ENCODE measurements around the gene PCDH9. TPM values are rescaled to one million over a fixed set of nuclear protein-coding genes. Genes with fewer than 3 reads are reported as not detected.

The PCDH9 gene
- total and polyA plus RNA-seq, 11 donors = 3.0 to 39.6 (median 21.6) TPM

GRCh38 chr13:66803808-66804456 lies 426.2 kb downstream of the PCDH9 start:
- H3K4me3 ChIP-seq = no peak overlapping the region
- H3K4me1 ChIP-seq = peaks cover 0 to 22% (median 2%) of the 10 kb centered on the region in 12 donors
- H3K9me3 ChIP-seq = no peaks in the 10 kb centered on the region
- no peaks in the 10 kb centered on the region for H3K36me3 ChIP-seq
- H3K27me3 ChIP-seq = no peaks in the 10 kb centered on the region
- intact Hi-C loops (cut with DNase I) = no loop called here
- DNase-seq = no peak
- no peak for TF ChIP-seq CTCF (IDR thresholded peaks at IDR 0.05)
- no peak for TF ChIP-seq POLR2A (IDR thresholded peaks at IDR 0.05)
- H3K27ac ChIP-seq = no peak overlapping the region
- no peak for ATAC-seq
- 68 to 88% (median 83%) methylated on average over 1 of the region's 1 CpG for WGBS, 4 donors

GRCh38 chr13:66803013-66803807 lies 426.9 kb downstream of the PCDH9 start:
- 80 to 86% (median 84%) methylated on average over 5 of the region's 5 CpGs for WGBS, 4 donors
- DNase-seq (no peak), ATAC-seq (no peak)
- intact Hi-C loops (cut with DNase I) = no loop called here
- H3K4me3 ChIP-seq = no peak overlapping the region
- H3K4me1 ChIP-seq = peaks cover 0 to 22% (median 2%) of the 10 kb centered on the region in 12 donors
- no peaks in the 10 kb centered on the region for H3K9me3 ChIP-seq
- TF ChIP-seq CTCF (IDR thresholded peaks at IDR 0.05) = no peak
- no peak for TF ChIP-seq POLR2A (IDR thresholded peaks at IDR 0.05)
- H3K27me3 ChIP-seq = no peaks in the 10 kb centered on the region
- H3K27ac ChIP-seq = no peak overlapping the region
- H3K36me3 ChIP-seq = no peaks in the 10 kb centered on the region

GRCh38 chr13:66795636-66796035 lies 434.5 kb downstream of the PCDH9 start:
- no peak for DNase-seq
- 35 to 93% (median 81%) methylated on average over 2 of the region's 2 CpGs for WGBS, 4 donors
- TF ChIP-seq POLR2A (IDR thresholded peaks at IDR 0.05) (no peak), CTCF (IDR thresholded peaks at IDR 0.05) (no peak)

GRCh38 chr13:66794340-66795031 lies 435.6 kb downstream of the PCDH9 start:
- no peaks in the 10 kb centered on the region for H3K4me1 ChIP-seq
- ATAC-seq = no peak
- DNase-seq = no peak
- intact Hi-C loops (cut with DNase I) = no loop called here
- H3K4me3 ChIP-seq = no peak overlapping the region
- H3K27me3 ChIP-seq = no peaks in the 10 kb centered on the region
- TF ChIP-seq CTCF (IDR thresholded peaks at IDR 0.05) (no peak), POLR2A (IDR thresholded peaks at IDR 0.05) (no peak)
- 77 to 87% (median 83%) methylated on average over 5 of the region's 5 CpGs for WGBS, 4 donors
- no peaks in the 10 kb centered on the region for H3K36me3 ChIP-seq
- no peaks in the 10 kb centered on the region for H3K9me3 ChIP-seq
- no peak overlapping the region for H3K27ac ChIP-seq

More at GRCh38 chr13:66795636-66796035, 434.5 kb downstream of the PCDH9 start:
- no peaks in the 10 kb centered on the region for H3K9me3 ChIP-seq
- H3K36me3 ChIP-seq = no peaks in the 10 kb centered on the region
- no peak overlapping the region for H3K27ac ChIP-seq
- no peaks in the 10 kb centered on the region for H3K27me3 ChIP-seq
- intact Hi-C loops (cut with DNase I) = no loop called here
- no peak for ATAC-seq
- H3K4me3 ChIP-seq = no peak overlapping the region
- no peaks in the 10 kb centered on the region for H3K4me1 ChIP-seq

All from heart left ventricle (tissue), 16 donors.